ENCODE data around the gene RUNDC1.
"Not testable (repeated sequence)": the region's sequence is repeated elsewhere in the genome, so short reads cannot be mapped to it uniquely, and the experiment has no call there.

Gene RUNDC1

DNA sequence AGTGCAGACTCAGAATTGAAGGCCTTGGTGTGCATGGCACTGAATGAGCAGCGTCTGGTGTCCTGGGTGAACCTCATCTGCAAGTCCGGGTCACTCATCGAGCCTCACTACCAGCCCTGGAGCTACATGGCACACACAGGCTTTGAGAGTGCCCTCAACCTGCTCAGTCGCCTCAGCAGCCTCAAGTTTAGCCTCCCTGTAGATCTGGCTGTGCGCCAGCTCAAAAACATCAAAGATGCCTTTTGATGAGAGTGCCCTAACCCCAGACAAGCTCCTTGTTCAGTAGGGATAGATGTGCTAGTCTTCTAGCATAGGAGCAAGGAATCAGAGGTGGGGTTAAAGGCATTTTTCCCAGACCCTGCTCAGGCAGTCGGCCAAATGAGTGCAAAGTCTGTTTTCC lies 11.1 kb downstream of the RUNDC1 start:
- DNase-seq (ENCODE audit: low spot score): no peak

DNA sequence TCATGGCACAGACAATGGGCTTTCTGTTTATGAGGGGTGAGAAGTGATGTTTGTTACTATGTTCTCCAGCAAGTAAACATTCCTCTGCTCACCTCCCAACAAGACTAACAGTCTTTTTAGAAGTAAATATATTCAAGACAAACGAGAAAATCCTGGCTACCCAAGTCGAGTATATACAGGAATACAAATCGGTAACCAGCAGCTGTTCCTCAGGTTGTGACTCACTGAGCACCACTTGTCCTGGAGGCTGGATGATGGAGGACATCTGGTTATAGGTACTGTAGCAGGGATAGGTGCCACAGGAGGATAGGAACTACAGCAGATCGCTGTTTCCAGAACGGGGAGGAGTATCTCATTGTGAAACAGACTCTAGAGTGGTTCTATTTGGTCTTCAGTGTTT lies 12.5 kb downstream of the RUNDC1 start:
- DNase-seq (ENCODE audit: low spot score): no peak

GRCh38 chr17:42993913-42994312 lies 13.5 kb downstream of the RUNDC1 start:
- DNase-seq (ENCODE audit: low spot score): not testable (repeated sequence)

GRCh38 chr17:42997390-42997983 lies 17.1 kb downstream of the RUNDC1 start:
- no peak for DNase-seq (ENCODE audit: low spot score)

- DNase-seq (ENCODE audit: low spot score): peak; percentile 98
These were observed 17.9 kb downstream of the RUNDC1 start, which contains the start of gene RPL27 for GRCh38 chr17:42997984-42998938. RPL27 (plus strand) TSS chr17:42998419; CDS start chr17:42998751, 332 bp downstream.

DNA sequence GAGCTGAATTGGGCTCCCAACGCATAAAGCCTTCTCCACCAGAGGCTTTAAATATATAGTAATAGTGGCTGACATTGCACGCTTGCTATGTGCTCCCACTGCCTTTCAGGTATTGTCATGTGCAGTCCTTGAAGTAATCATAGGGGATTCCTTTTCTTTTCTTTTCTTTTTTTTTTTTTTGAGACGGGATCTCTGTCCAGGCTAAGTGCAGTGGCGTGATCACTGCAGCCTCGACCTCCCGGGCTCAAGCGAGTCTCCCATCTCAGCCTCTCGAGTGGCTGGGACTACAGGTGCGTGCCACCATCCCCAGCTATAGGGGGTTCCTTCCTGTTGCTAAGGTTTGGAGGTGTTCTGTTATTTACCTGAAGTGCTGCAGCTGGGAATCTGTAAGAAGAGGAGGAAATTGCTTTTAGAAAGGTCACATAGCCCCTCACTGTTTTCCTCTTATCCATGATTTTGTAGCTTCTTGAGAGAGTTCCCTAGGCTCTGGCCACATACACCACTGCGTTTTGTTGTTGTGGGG lies 18.7 kb downstream of the RUNDC1 start:
- no peak for DNase-seq (ENCODE audit: low spot score)

DNA sequence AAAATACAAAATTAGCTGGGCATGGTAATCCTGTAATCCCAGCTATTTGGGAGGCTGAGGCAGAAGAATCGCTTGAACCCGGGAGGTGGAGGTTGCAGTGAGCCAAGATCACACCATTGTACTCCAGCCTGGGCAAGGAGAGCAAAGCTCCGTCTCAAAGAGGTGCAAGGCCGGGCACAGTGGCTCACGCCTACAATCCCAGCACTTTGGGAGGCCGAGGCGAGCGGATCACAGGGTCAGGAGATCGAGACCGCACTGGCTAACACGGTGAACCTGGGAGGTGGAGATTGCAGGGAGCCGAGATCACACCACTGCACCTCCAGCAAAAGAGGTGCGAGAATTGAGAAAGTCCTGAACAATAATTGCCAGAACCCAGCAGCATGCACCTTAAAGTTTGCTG lies 20.5 kb downstream of the RUNDC1 start:
- DNase-seq (ENCODE audit: low spot score): not testable (repeated sequence)

DNA sequence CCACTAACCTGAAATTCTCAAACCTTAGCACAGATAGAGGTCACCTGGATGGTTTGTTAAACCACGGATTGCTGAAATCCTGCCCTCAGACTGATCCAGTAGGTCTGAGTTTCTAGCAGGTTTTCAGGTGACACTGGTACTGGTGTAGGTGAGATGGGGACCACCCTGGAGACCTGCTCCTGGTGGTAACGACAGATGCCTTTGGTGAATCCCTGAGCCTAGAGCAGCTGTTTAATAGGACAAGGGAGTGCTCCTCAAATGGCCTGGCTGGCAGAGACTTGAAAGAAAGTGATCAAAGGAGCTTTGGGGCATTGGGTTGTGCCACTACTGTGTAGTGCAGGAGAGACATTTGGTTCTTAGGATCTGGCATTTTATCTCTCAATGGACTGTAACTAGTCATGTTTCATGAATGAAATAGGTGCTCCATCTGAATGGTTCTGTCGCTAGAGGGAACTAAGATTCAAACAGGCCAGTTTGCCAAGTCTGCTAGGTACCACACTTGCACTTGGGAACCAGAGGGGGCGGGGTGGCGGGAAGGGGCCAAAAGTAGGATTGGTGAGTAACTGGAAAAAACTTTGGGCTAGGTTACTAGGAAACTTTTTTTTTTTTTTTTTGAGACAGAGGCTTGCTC lies 23.3 kb downstream of the RUNDC1 start:
- no peak for DNase-seq (ENCODE audit: low spot score)

- peak; percentile 79 for DNase-seq (ENCODE audit: low spot score)
These were observed 26.5 kb downstream of the RUNDC1 start, which contains the start of gene IFI35 for GRCh38 chr17:43006639-43007551. IFI35 (plus strand) TSS chr17:43006784; CDS start chr17:43006948, 164 bp downstream.

- DNase-seq (ENCODE audit: low spot score): no peak
These were observed 30.4 kb downstream of the RUNDC1 start for GRCh38 chr17:43010667-43011308.

GRCh38 chr17:43011728-43012472 lies 31.5 kb downstream of the RUNDC1 start:
- DNase-seq (ENCODE audit: low spot score): no peak

DNA sequence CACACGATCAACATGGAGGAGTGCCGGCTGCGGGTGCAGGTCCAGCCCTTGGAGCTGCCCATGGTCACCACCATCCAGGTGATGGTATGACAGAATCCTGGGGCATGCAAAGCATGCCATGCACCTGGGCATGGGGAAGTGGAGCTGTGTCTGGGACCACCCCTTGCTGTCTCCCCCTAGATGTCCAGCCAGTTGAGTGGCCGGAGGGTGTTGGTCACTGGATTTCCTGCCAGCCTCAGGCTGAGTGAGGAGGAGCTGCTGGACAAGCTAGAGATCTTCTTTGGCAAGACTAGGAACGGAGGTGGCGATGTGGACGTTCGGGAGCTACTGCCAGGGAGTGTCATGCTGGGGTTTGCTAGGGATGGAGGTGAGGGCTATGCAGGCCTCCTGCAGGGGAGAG lies 32.9 kb downstream of the RUNDC1 start:
- no peak for DNase-seq (ENCODE audit: low spot score)

DNA sequence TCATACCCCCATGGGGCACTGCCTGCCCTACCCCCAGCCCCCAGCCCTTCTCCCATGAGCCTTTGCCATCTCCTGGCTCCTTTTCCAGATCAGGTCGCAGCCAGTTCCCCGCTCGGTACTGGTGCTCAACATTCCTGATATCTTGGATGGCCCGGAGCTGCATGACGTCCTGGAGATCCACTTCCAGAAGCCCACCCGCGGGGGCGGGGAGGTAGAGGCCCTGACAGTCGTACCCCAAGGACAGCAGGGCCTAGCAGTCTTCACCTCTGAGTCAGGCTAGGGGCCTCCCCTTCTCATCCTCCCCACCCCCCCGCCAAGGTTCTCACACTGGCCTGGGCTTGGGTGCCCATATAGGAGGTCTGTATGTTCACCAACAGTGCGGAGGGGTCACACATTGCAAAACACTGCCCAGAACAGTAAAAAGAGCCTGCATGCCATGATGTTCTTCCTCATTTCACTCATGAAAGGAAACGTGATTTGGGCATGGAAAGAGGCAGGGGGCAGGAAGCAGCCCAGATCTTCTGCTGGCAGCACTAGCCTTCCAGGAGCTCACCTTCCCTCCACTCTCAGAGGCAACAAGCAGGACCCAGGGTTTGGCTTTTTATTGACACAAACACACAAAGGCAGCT lies 33.8 kb downstream of the RUNDC1 start:
- DNase-seq (ENCODE audit: low spot score): no peak

- no peak for DNase-seq (ENCODE audit: low spot score)
These were observed 34.5 kb downstream of the RUNDC1 start for GRCh38 chr17:43014649-43015542.

DNA sequence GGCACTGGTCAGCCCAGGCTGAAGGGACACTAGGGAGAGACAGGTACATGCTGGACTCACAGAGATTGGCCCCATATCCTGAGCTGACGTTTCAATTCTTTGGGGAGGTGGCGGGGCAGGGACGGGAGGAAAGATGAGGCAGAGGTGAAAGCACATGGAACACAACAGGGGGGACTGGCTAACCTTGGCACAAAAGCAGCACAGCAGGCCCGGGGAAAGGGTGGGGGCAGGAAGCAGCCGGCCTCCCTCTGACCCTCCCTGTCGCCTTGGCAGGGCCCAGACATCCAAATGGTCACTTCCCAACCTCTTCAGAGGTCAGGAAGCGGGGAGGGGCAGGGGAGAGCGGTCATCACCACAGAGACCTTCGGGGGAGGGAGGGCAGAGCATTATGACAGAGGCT lies 35.2 kb downstream of the RUNDC1 start:
- DNase-seq (ENCODE audit: low spot score): no peak

GRCh38 chr17:43016216-43016615 lies 35.9 kb downstream of the RUNDC1 start:
- no peak for DNase-seq (ENCODE audit: low spot score)

GRCh38 chr17:43018008-43018853 lies 37.9 kb downstream of the RUNDC1 start:
- DNase-seq (ENCODE audit: low spot score): peak; percentile 88

DNA sequence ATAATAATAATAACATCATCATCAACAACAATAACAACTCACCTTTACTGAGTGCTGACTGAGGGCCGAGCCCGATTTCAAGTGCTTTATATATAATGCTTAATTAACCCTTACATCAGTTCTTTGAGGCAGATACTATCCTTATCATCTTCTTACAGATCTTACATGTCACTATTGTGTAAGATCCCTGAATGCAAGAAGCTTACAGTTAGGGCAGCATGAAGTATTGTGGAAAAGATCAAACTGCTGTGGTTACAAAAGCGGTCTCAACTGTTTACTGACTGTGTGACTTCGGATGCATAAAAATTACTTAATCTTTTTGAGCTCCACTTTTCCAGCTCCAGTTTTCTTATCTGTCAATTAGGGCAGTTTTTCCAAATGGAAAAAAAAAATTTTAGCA lies 38.6 kb downstream of the RUNDC1 start:
- DNase-seq (ENCODE audit: low spot score): no peak

All from ecto neural progenitor cell (in vitro differentiated cells).